Measurements from ENCODE around the gene FPR2. TPM values are rescaled to one million over a fixed set of nuclear protein-coding genes. Genes with fewer than 3 reads are reported as not detected.

Gene FPR2
- total and polyA plus RNA-seq, 2 of the 13 experiments (the other 11 are each of a cell fraction or from before 2014, with no cell fraction given), result not detected

- peak; percentile 64; the same call in 1 of the 2 replicates for TF ChIP-seq PATZ1 (CRISPR knock-in tag; IDR thresholded peaks at IDR 0.05)
- TF ChIP-seq ZFP82 (CRISPR knock-in tag; IDR thresholded peaks at IDR 0.05; ENCODE audit: borderline replicate concordance), result no peak
Observed at GRCh38 chr19:51809787-51810186, 48.8 kb downstream of the FPR2 start (continued).

GRCh38 chr19:51810223-51810622 is 49.2 kb downstream of the FPR2 start:
- 13% methylated on average over 7 of the region's 7 CpGs for WGBS (ENCODE audit: low lambda C conversion rate)
- Histone ChIP-seq H2AFZ (ENCODE audit: low read length) (no peak overlapping the region), H3K27me3 (ENCODE audit: control insufficient read depth in 1 of 2, insufficient read depth in 2 of 2, low read length in 2 of 2) (no peaks in the 10 kb centered on the region), H3K79me2 (ENCODE audit: insufficient read depth, low read length) (no peaks in the 10 kb centered on the region), H3K27ac (ENCODE audit: extremely low read length, insufficient read depth, low read length) (no peak overlapping the region), H3K9ac (ENCODE audit: insufficient read depth, low read depth, low read length) (no peak overlapping the region), H3K9me3 (ENCODE audit: low read length) (peaks cover 40% of the 10 kb centered on the region), H3K4me1 (ENCODE audit: insufficient read depth, low read length) (peaks cover 49% of the 10 kb centered on the region), H3K4me3 (replicated peaks in 1 of 3; ENCODE audit: insufficient read depth in 1 of 3, low read depth in 2 of 3, low read length in 3 of 3) (no peak overlapping the region), H3K4me2 (ENCODE audit: low read depth, low read length) (no peak overlapping the region), H3K36me3 (replicated peaks in 1 of 2; ENCODE audit: control insufficient read depth in 1 of 2, insufficient read depth in 2 of 2, low read length in 2 of 2) (no peaks in the 10 kb centered on the region), H4K20me1 (ENCODE audit: insufficient read depth, low read length) (no peaks in the 10 kb centered on the region)
- FAIRE-seq, result peak; percentile 34
- ChIA-PET POLR2A (no interaction called here), CTCF (ENCODE audit: low intra/inter-chr PET ratio, low total read pairs) (interaction anchor here (1.1 kb wide), 1 partner anchor 203 kb away, joined by 3 read pairs; no protein-coding TSS in a partner anchor)
- in situ Hi-C loops (cut with HindIII; ENCODE audit: extremely low pct_ligation_motif_present, low pct_unique_long_range_greater_than_20kb), result no loop called here
- intact Hi-C loops (cut with micrococcal nuclease; ENCODE audit: unreplicated experiment), result no loop called here
- TF ChIP-seq STAG1 (CRISPR knock-in tag; IDR thresholded peaks at IDR 0.05) (peak; percentile 42; the same call in 1 of the 2 replicates), MED1 (CRISPR knock-in tag; IDR thresholded peaks at IDR 0.05) (peak; percentile 32; the same call in 1 of the 2 replicates), SMAD3 (CRISPR knock-in tag; IDR thresholded peaks at IDR 0.05) (no peak), CTCF (CRISPR knock-in tag; IDR thresholded peaks at IDR 0.05) (peak; percentile 42), ZNF678 (CRISPR knock-in tag; IDR thresholded peaks at IDR 0.05) (no peak), TAF15 (IDR thresholded peaks at IDR 0.05; ENCODE audit: low read depth, low read length, poor library complexity, severe bottlenecking) (no peak)
- BruUV-seq (replicated peaks), result no TSS peak
- ATAC-seq, result no peak
- peak; percentile 68 for DNase-seq (ENCODE audit: low spot score)

Data from HepG2 (cell line).